Melanocyte of skin (primary cell): ENCODE data around the gene POMT1. TPM values are rescaled to one million over a fixed set of nuclear protein-coding genes. Genes with fewer than 3 reads are reported as not detected.

ENCODE experiments used
- small RNA-seq, 2 donors: library from RNA; depleted of rRNA; stranded (forward); fragments of <200 nt; gene quantifications; one replicate each; pipeline ENCODE3, GENCODE V24; 2012
- total RNA-seq, 2 donors: library from RNA; depleted of rRNA; stranded (reverse); fragments of >200 nt; gene quantifications; 2 replicates each; pipeline ENCODE4 v1.2.3, GENCODE V29; 2012

Gene POMT1, protein sequence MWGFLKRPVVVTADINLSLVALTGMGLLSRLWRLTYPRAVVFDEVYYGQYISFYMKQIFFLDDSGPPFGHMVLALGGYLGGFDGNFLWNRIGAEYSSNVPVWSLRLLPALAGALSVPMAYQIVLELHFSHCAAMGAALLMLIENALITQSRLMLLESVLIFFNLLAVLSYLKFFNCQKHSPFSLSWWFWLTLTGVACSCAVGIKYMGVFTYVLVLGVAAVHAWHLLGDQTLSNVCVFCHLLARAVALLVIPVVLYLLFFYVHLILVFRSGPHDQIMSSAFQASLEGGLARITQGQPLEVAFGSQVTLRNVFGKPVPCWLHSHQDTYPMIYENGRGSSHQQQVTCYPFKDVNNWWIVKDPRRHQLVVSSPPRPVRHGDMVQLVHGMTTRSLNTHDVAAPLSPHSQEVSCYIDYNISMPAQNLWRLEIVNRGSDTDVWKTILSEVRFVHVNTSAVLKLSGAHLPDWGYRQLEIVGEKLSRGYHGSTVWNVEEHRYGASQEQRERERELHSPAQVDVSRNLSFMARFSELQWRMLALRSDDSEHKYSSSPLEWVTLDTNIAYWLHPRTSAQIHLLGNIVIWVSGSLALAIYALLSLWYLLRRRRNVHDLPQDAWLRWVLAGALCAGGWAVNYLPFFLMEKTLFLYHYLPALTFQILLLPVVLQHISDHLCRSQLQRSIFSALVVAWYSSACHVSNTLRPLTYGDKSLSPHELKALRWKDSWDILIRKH
- total RNA-seq: 10 to 100 TPM; 22.0 to 22.4 TPM

DNA sequence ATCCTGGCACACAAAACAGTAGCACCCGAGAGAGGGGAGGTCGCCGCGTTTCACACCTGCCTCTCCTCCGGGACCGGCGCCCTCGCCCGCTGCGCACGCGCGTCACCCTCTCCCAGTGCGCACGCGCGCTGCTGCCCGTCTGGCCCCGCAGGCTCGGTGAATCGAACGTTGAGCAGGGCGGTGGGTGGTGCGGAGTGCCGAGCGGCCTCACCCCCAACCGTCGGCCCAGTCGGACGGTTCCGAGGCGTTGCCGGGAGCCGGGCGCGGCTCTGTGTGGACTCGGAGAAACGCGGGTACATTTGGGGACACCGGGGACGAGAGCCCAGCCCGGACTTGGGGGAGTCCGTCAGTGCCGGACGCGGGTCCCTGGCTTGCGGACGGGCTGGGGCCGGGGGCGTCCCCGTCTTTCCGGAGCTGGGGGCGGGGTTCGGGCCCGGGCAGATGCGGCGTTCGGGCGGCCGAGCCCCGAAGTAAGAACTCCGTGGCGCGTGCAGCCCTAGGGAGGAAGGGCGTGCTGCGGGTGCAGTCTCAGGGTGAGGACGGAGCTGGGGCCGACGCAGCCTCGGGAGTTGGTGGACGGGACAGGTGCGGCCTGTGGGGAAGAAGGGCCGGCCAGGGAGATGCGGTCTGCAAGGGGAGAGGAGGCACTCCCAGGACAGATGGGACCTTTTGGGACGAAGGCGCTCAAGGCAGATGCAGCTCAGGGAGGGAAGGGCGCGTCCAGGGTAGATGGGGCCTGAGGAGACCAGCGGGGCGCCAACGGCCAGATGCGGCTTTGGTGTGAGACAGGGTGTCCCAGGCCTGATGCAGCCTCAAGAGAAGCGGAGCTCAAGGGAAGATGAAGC, at the start of gene POMT1:
Gene POMT1, plus strand, starts transcription at position 138 of the 845 bp plus-strand sequence. CDS start 1,301 bp downstream, outside the sequence.

DNA sequence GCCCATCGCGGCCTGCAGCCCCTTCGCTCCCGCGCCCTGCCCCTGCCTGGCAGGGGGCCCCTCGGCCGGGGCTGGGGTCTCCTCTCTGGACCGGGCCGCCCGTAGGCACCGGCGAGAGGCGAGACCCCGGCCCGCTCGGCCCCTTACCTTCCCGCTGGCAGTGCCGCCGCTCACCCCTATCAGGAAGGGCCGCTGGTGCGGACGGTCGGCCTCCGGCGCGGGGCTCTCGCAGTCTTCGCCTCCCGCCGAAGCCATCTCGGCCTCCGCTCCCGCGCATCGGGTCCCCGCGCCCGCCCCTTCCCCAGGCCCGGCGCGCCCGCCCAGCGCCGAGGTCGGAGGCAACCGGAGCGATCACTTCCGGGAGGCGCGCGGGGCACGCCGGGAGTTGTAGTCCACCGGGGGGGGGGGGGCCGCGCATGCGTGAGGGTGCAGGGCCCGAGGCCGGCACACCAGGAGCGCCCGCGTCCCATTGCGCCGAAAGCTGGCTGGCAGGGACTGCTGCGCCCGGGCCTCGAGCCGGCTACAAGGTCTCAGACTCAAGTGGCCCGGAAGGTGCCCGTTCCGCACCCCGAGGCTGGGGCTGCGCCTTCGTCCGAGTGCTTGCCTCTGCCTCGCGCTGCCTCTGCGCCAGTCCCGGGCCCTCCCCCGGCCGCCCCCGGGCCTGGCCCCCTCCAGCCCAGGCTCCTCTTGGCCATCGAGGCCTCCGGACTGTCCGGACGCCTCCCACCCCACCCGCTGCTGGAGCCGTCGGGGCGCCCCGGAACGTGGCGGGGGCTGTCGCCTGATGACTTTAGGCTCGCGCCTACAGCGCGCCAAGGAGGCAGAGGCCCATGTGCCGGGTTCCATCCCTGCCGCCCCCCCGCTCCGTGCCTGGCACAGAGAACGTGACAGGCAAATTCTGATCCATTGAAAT, 28.5 kb downstream of the POMT1 start, which contains the start of gene UCK1:
Gene UCK1, minus strand, starts transcription at position 344 of the 913 bp plus-strand sequence. Its CDS starts 89 bp downstream, at position 255.

DNA sequence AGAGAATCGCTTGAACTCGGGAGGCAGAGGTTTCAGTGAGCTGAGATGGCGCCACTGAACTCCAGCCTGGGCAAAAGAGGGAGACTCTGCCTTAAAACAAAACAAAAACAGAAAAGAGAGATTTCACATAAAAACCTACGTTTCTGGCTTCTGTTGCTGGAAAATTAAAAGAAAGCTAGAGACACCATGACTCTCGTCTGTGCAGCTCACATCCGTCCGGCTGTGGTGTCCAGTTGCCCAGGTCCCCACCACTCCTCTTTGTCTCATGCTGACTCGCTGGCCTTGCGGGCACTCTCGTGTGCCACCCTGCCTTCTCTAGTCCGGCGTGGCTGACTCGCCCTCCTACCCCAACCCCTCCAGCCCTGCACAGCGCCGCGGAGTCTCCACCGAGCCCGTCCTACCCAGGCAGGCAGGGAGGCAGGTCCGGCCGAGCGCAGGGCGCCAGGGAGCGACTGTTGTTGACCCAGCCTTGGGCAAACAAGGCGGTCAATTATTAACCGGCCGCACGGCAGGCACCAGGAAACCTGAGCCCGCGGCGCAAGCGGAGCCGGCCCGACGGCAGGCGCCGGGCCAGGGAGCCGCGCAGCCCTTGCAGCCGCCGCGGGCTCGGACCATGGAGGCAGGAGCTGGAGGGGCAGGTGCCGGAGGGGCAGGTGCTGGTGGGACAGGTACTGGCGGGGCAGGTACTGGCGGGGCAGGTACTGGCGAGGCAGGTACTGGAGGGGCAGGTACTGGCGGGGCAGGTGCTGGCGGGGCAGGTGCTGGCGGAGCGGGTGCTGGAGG, 42.5 kb downstream of the POMT1 start, which contains the start of gene PRRT1B:
Gene PRRT1B, plus strand, starts transcription at position 521 of the 783 bp plus-strand sequence. Its CDS starts 93 bp downstream, at position 614.

Small RNAs within 50 kb of the gene (small RNA-seq; reads per million reads assigned to genes)
- gene SNORD62A (1.1 to 1.5 reads per million in 2 donors), gene SNORD62B (3.5 to 3.6 reads per million in 2 donors)

Other genes starting within 250 kb of the POMT1 start
- 1 to 10 TPM; 6.3 to 7.6 TPM for gene FAM78A, start 226.4 kb upstream of the POMT1 start, total RNA-seq
- gene PLPP7, start 213.2 kb upstream of the POMT1 start, total RNA-seq: 10 to 100 TPM in 1 of 2 donors, 1 to 10 TPM in 1; 4.7 to 13.4 TPM
- gene PRRC2B, start 108.8 kb upstream of the POMT1 start, total RNA-seq: 10 to 100 TPM; 59.9 to 60.9 TPM
- gene UCK1, start 28.3 kb downstream of the POMT1 start, total RNA-seq: 10 to 100 TPM; 42.0 to 42.3 TPM
- gene PRRT1B, start 42.6 kb downstream of the POMT1 start, total RNA-seq: not detected
- 10 to 100 TPM; 73.3 to 85.3 TPM for gene RAPGEF1, start 237.2 kb downstream of the POMT1 start, total RNA-seq